Measurements from ENCODE around the gene LSAMP. TPM values are rescaled to one million over a fixed set of nuclear protein-coding genes. Genes with fewer than 3 reads are reported as not detected.
"Not testable (repeated sequence)": the region's sequence is repeated elsewhere in the genome, so short reads cannot be mapped to it uniquely, and the experiment has no call there.

Gene LSAMP
- polyA plus RNA-seq, 2 of the 4 experiments (the other 2 are of a cell fraction) = 0.12 to 0.53 TPM

GRCh38 chr3:115848641-115849040 is 596.6 kb downstream of the LSAMP start:
- TF ChIP-seq HMGXB4 (CRISPR knock-in tag; IDR thresholded peaks at IDR 0.05; ENCODE audit: borderline replicate concordance) (no peak), NFE2L2 (conservative IDR thresholded peaks at IDR 0.05; ENCODE audit: low read length) (no peak), KDM1A (IDR thresholded peaks at IDR 0.05; ENCODE audit: low read depth) (no peak), HDAC2 (IDR thresholded peaks at IDR 0.05) (no peak), CBX8 (IDR thresholded peaks at IDR 0.05) (no peak), ZFP36 (IDR thresholded peaks at IDR 0.05; ENCODE audit: borderline replicate concordance, partially characterized antibody) (no peak), HEYL (CRISPR knock-in tag; IDR thresholded peaks at IDR 0.05) (no peak), ATOH8 (CRISPR knock-in tag; IDR thresholded peaks at IDR 0.05; ENCODE audit: low read depth) (no peak), MAFK (IDR thresholded peaks at IDR 0.05; ENCODE audit: partially characterized antibody) (no peak), CTCF (IDR thresholded peaks at IDR 0.05) (no peak), NPAS2 (CRISPR knock-in tag; IDR thresholded peaks at IDR 0.05; ENCODE audit: borderline replicate concordance) (no peak)

GRCh38 chr3:115845986-115846385 is 599.3 kb downstream of the LSAMP start:
- TF ChIP-seq SREBF2 (IDR thresholded peaks at IDR 0.05) (no peak), SMC3 (IDR thresholded peaks at IDR 0.05) (no peak), E2F6 (IDR thresholded peaks at IDR 0.05; ENCODE audit: borderline replicate concordance, low read depth) (no peak)
- ChIA-PET CTCF (no interaction called here), POLR2A (no interaction called here)
- ATAC-seq (no peak), FAIRE-seq (no peak), DNase-seq (ENCODE audit: low read depth in 1 of 2, low spot score in 1 of 2) (no peak)
- H3K27ac ChIP-seq = no peak overlapping the region
- no peaks in the 10 kb centered on the region for H3K4me1 ChIP-seq
- 16% methylated on average over 1 of the region's 1 CpG for WGBS (ENCODE audit: missing lambda C conversion rate)
- H3K4me2 ChIP-seq = no peak overlapping the region
- H3K4me3 ChIP-seq = no peak overlapping the region
- H3K9me3 ChIP-seq = no peaks in the 10 kb centered on the region

More at GRCh38 chr3:115848641-115849040, 596.6 kb downstream of the LSAMP start:
- no peaks in the 10 kb centered on the region for H3K4me1 ChIP-seq
- ChIA-PET POLR2A (no interaction called here), CTCF (interaction anchor here (0.7 to 2.3 kb wide), 4 partner anchors 12 to 1872 kb away, joined by 4 to 8 read pairs (median 4); no protein-coding TSS in a partner anchor)
- WGBS (ENCODE audit: missing lambda C conversion rate) = 50% methylated on average over 1 of the region's 1 CpG
- H3K4me3 ChIP-seq = no peak overlapping the region
- DNase-seq (ENCODE audit: low read depth in 1 of 2, low spot score in 1 of 2) (no peak), FAIRE-seq (no peak), ATAC-seq (no peak)
- no peaks in the 10 kb centered on the region for H3K9me3 ChIP-seq
- H3K27ac ChIP-seq = no peak overlapping the region
- no peak overlapping the region for H3K4me2 ChIP-seq

GRCh38 chr3:115844729-115845128 is 600.6 kb downstream of the LSAMP start:
- CTCF ChIA-PET; H3K27ac ChIP-seq; DNase-seq (ENCODE audit: low read depth in 1 of 2, low spot score in 1 of 2); H3K4me2 ChIP-seq; ATAC-seq; H3K4me3 ChIP-seq; H3K9me3 ChIP-seq; POLR2A ChIA-PET; FAIRE-seq; H3K4me1 ChIP-seq: not testable (repeated sequence)
- WGBS (ENCODE audit: missing lambda C conversion rate) = 59% methylated on average over 5 of the region's 5 CpGs

GRCh38 chr3:115843206-115843605 is 602.1 kb downstream of the LSAMP start:
- no peaks in the 10 kb centered on the region for H3K9me3 ChIP-seq
- 73% methylated on average over 1 of the region's 1 CpG for WGBS (ENCODE audit: missing lambda C conversion rate)
- no peak overlapping the region for H3K4me2 ChIP-seq
- no peak overlapping the region for H3K27ac ChIP-seq
- ChIA-PET POLR2A (no interaction called here), CTCF (interaction anchor here (0.6 to 0.9 kb wide), 4 partner anchors 14 to 806 kb away, joined by 3 to 5 read pairs (median 5); no protein-coding TSS in a partner anchor)
- no peak overlapping the region for H3K4me3 ChIP-seq
- TF ChIP-seq HMGXB4 (CRISPR knock-in tag; IDR thresholded peaks at IDR 0.05; ENCODE audit: borderline replicate concordance) (no peak), HDAC2 (IDR thresholded peaks at IDR 0.05) (no peak), RNF2 (IDR thresholded peaks at IDR 0.05; ENCODE audit: borderline replicate concordance, low read depth) (no peak), HES2 (IDR thresholded peaks at IDR 0.05) (no peak)
- H3K4me1 ChIP-seq = no peaks in the 10 kb centered on the region
- no peak for ATAC-seq
- FAIRE-seq = no peak
- DNase-seq (ENCODE audit: low read depth in 1 of 2, low spot score in 1 of 2) = no peak
